GM13976 (cell line): ENCODE data around the gene LZTS2.

ENCODE experiments used
- DNase-seq: peaks from one replicate; pipeline ENCODE4 v3.0.0; 2012; ENCODE audit warnings: low spot score
- in situ Hi-C: fragments of 300-500 bp; cut with MboI; formaldehyde crosslinking; loops from one replicate; pipeline ENCODE4 v1.12.0; 2022; ENCODE audit warnings: low sequenced_read_pairs, mixed read lengths, inconsistent platforms; ENCODE audit not compliant: unreplicated experiment
- TF ChIP-seq, protein P1 (sequence below): IDR thresholded peaks from 2 replicates; pipeline ENCODE4 v1.5.1; 2012; ENCODE audit warnings: borderline replicate concordance, mild to moderate bottlenecking; ENCODE audit not compliant: insufficient read depth; ENCODE audit errors: extremely low read depth, missing control alignments, control extremely low read depth

Gene LZTS2

DNA sequence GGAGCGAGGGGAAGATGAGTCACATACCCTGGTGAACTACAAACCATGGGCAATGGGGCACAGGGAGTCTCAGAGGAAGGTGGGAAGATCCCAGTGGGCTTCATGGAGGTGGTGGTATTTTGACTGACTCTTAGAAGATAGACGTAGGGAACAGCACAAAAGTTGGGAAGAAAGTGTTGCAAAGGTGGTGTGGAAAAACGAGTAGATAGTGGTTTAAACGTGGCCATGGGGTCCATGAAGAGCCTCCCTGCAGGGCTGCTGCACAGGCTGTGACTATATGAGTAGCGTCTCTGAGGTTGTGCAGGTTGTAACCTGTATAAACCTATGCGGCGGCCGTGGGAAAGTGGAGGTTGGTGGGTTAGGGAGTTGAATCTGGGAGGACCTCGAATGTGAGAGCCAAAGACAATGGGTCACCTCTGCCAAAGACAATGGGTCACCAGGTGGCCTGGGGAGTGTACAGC lies 13.8 kb downstream of the LZTS2 start:
- TF ChIP-seq, protein P1, sequence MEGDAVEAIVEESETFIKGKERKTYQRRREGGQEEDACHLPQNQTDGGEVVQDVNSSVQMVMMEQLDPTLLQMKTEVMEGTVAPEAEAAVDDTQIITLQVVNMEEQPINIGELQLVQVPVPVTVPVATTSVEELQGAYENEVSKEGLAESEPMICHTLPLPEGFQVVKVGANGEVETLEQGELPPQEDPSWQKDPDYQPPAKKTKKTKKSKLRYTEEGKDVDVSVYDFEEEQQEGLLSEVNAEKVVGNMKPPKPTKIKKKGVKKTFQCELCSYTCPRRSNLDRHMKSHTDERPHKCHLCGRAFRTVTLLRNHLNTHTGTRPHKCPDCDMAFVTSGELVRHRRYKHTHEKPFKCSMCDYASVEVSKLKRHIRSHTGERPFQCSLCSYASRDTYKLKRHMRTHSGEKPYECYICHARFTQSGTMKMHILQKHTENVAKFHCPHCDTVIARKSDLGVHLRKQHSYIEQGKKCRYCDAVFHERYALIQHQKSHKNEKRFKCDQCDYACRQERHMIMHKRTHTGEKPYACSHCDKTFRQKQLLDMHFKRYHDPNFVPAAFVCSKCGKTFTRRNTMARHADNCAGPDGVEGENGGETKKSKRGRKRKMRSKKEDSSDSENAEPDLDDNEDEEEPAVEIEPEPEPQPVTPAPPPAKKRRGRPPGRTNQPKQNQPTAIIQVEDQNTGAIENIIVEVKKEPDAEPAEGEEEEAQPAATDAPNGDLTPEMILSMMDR = no peak
- DNase-seq = no peak
- in situ Hi-C loops = no loop called here

DNA sequence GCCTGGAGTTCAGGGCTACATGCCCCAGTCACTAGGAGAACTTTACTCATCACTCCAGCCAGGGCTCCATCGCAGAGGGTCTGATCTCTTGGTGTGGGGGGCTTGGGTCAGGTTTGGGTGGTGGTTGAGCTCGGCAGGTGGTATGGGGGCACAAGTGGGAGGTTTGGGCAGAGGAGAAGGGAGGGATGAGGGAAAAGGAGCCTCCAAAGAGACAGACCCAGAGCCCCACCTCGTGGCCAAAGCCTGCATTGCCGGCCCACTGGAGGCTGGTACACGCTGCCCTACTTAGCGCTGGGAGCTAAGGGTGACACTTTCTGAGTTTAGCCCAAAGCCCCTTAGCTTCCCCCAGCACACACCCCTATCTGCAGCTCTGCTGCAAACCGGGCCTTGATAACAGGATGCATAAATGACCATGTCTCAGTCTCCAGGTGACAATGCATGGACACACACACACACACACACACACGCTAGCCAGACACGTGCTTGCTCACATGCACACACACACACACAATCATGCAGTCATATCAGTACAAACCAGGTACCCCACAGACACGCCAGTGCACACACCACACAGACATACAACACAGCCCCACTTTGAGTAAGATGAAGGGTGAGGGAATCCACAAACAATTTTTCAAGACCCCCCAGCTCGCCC lies 14.7 kb downstream of the LZTS2 start:
- in situ Hi-C loops = no loop called here
- TF ChIP-seq, protein P1 = peak; percentile 93
- DNase-seq = peak; percentile 85

DNA sequence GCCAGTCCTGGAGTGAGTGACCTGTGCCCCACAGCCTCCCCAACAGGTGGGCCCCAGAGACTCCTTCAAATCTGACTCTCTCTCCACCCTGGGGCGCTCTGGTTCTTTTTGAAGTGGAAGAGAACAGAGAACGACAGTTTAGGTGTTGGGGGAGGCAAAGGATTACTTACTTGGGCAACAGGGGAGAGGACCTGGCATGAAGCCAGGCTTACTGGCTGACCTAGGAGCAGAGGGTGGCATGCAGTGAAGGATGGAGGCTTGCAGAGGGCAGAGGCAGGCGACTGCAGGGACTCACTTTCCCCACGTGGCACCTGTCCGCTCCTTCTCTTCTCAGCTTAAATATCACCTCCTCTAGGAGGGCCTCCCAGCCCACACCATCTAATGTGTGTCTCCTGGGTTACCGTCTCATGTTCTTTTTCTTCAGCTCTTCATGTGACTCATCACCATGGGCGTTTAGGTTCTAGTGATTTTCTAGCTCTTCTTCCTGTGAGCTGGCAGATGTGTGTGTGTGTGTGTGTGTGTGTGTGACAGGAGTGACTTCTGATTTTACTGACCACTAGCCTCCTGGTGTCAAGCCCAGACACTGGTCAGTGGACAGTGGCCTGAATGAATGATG lies 15.5 kb downstream of the LZTS2 start:
- DNase-seq = no peak
- TF ChIP-seq, protein P1 = no peak
- in situ Hi-C loops = no loop called here

DNA sequence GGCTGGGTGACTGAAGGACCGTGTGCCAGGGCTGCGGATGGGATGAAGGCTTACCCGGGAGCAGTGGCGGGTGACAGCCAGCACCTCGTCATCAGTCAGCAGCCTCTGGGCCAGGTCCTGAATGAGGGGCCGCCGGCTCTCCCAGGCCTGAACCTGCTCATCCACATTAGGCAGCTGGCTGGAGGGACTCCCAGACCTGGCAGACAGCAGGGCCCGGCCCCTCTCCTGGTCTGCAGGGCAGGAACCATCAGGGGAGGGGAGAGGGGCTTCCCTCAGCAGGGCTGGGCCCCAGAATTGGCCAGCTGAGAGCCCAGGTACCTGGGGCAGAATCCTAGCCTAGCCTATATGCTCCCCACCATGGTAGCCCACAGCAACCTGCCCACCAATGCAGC lies 16.0 kb downstream of the LZTS2 start:
- in situ Hi-C loops = no loop called here
- TF ChIP-seq, protein P1 = no peak
- no peak for DNase-seq

DNA sequence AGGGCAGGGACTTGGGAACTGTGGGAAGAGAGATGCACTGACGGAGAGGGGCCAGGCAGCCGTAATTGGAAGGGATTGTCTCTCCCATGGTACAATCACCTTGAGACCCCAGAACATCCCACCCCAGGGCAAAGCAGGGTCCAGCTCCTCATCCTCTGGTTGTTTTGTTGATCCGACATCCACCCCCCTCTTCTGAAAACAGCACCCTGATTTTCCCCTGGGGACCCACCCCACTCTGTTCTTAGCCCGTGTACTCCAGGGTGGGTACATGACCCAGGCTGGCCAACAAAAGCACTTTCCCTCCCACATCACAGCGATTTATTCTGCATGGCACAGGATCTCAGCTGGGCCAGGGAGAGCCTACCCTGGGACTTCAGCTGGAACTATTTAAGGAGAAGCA lies 17.2 kb downstream of the LZTS2 start:
- TF ChIP-seq, protein P1 = no peak
- in situ Hi-C loops = no loop called here
- DNase-seq = no peak

DNA sequence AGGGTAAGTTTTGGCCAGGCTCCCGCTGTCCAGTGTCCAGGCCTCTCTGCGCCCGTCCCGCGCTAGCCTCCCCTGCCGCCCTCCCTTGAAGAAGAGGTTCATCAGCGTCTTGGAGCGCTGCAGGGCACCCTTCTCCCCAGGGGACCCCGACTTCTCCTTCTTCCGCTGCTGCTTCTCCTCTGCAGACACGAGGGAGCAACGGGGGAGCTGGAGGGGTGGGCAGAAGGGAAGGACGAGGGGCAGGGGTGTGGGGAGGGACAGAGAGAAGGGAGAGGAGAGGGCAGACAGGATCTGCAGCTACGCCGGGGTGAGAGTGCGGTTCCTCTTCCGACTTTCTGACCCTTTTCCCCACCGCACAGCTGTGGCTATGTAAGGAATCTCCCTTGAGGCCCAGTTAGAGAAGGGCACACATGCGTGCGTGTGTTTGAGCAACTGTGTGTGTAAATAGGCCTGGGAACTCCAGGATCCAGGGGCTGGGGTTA lies 18.6 kb downstream of the LZTS2 start:
- in situ Hi-C loops = no loop called here
- DNase-seq = no peak
- TF ChIP-seq, protein P1 = no peak
